ENCODE measurements around the gene TSPAN9. TPM values are rescaled to one million over a fixed set of nuclear protein-coding genes. Genes with fewer than 3 reads are reported as not detected.

The TSPAN9 gene
- total and polyA plus RNA-seq, 10 of the 15 experiments (the other 5 are each of a cell fraction or from before 2014, with no cell fraction given) = 0.03 to 1.0 (median 0.12) TPM; not detected in 5

DNA sequence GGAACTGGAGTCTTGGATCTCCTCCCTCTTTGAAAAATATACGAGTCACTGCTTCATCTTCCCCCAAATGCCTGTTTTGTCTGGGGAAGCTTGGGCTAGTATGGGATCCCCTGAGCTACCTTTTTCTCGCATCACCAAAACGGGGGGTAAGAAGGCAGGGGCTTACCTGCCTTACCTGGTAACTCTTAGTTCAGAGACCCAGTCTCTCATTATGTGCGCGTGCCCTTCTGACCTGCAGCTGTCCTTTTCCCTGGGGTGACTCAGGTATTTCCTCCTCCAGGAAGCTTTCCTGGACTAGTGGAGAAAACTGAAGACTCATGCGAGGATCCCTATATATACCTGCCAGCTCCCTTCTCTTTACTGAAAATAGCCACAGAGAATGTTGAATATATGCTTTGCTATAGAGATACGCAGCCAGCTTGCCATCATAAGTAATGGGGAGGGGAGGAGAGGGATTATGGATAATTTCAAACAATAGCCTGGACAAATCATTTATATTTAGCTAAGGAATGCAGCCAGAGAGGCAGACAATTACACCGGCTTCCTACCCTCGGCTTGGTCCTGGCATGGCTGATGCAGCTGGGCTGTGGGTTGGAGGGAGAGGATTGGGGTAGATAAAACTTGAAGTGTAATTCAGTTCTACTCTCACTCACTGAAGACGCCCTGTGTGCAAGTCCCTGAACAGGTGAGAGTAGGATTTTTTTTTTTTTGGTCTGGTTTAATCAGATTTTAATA is 1.1 kb downstream of the TSPAN9 start:
- Histone ChIP-seq H3K4me1 (ENCODE audit: control insufficient read depth, insufficient read depth, low read length) (no peaks in the 10 kb centered on the region; the same call in 1 of the 2 replicates), H3K9me3 (replicated peaks; ENCODE audit: control insufficient read depth, insufficient read depth, low read length) (no peaks in the 10 kb centered on the region), H3K4me3 (no peak overlapping the region), H4K20me1 (ENCODE audit: control insufficient read depth, insufficient read depth) (no peaks in the 10 kb centered on the region), H3K79me2 (ENCODE audit: control insufficient read depth, insufficient read depth, low read length) (no peaks in the 10 kb centered on the region), H3K36me3 (ENCODE audit: control insufficient read depth in 2 of 2, insufficient read depth in 2 of 2, low read length in 1 of 2) (no peaks in the 10 kb centered on the region), H3K9ac (ENCODE audit: control insufficient read depth, insufficient read depth, low read length) (no peak overlapping the region), H2AFZ (ENCODE audit: control insufficient read depth, low read depth, low read length) (no peak overlapping the region), H3K4me2 (ENCODE audit: control insufficient read depth, insufficient read depth) (no peak overlapping the region), H3K27me3 (replicated peaks in 1 of 2; ENCODE audit: control insufficient read depth in 2 of 2, insufficient read depth in 2 of 2, low read length in 1 of 2) (peaks cover 0 to 6% of the 10 kb centered on the region in 2 experiments), H3K27ac (ENCODE audit: control insufficient read depth, insufficient read depth) (no peak overlapping the region)
- ATAC-seq (no peak), DNase-seq (ENCODE audit: low read depth, low spot score) (no peak), FAIRE-seq (no peak)
- ChIA-PET SMC1A (ENCODE audit: uncharacterized antibody, unreplicated experiment) (no interaction called here), POLR2A (no interaction called here), CTCF (interaction anchor here (0.9 to 1.4 kb wide), 2 partner anchors 8 to 197 kb away, joined by 3 to 4 read pairs; no protein-coding TSS in a partner anchor), RAD21 (ENCODE audit: unreplicated experiment) (interaction anchor here (0.6 kb wide), 1 partner anchor 22 kb away, joined by 3 read pairs; no protein-coding TSS in a partner anchor)
- no TSS peak for BruUV-seq (replicated peaks)
- WGBS (ENCODE audit: insufficient coverage, insufficient replicate concordance, low lambda C conversion rate, missing lambda C conversion rate) = 57% methylated on average over 10 of the region's 10 CpGs
- intact Hi-C loops (cut with micrococcal nuclease; ENCODE audit: unreplicated experiment) (no loop called here), in situ Hi-C loops (cut with MboI) (loop anchor here (5.0 kb wide), 1 partner anchor 194 kb away; no protein-coding TSS in a partner anchor)
- TF ChIP-seq STAT3 (IDR thresholded peaks at IDR 0.05; ENCODE audit: low read depth, low read length) = no peak
- TF ChIP-seq ESRRA (IDR thresholded peaks at IDR 0.05; ENCODE audit: low read length) = no peak
- no peak for TF ChIP-seq HCFC1 (IDR thresholded peaks at IDR 0.05; ENCODE audit: low read length)
- no peak for TF ChIP-seq MAX (IDR thresholded peaks at IDR 0.05; ENCODE audit: low read depth, low read length)

- intact Hi-C loops (cut with micrococcal nuclease; ENCODE audit: unreplicated experiment) = no loop called here
- Histone ChIP-seq H3K79me2 (ENCODE audit: control insufficient read depth, insufficient read depth, low read length) (no peaks in the 10 kb centered on the region), H3K9me3 (replicated peaks; ENCODE audit: control insufficient read depth, insufficient read depth, low read length) (no peaks in the 10 kb centered on the region), H3K4me3 (no peak overlapping the region), H4K20me1 (ENCODE audit: control insufficient read depth, insufficient read depth) (no peaks in the 10 kb centered on the region), H3K36me3 (ENCODE audit: control insufficient read depth in 2 of 2, insufficient read depth in 2 of 2, low read length in 1 of 2) (no peaks in the 10 kb centered on the region), H2AFZ (ENCODE audit: control insufficient read depth, low read depth, low read length) (no peak overlapping the region), H3K27me3 (replicated peaks in 1 of 2; ENCODE audit: control insufficient read depth in 2 of 2, insufficient read depth in 2 of 2, low read length in 1 of 2) (peaks cover 0 to 6% of the 10 kb centered on the region in 2 experiments), H3K9ac (ENCODE audit: control insufficient read depth, insufficient read depth, low read length) (no peak overlapping the region), H3K4me1 (ENCODE audit: control insufficient read depth, insufficient read depth, low read length) (no peaks in the 10 kb centered on the region), H3K4me2 (ENCODE audit: control insufficient read depth, insufficient read depth) (no peak overlapping the region), H3K27ac (ENCODE audit: control insufficient read depth, insufficient read depth) (no peak overlapping the region)
- CTCF ChIA-PET = no interaction called here
- ATAC-seq (no peak), FAIRE-seq (no peak), DNase-seq (ENCODE audit: low read depth, low spot score) (no peak)
- POLR2A ChIA-PET = no interaction called here
- SMC1A ChIA-PET (ENCODE audit: uncharacterized antibody, unreplicated experiment) = interaction anchor here (0.7 kb wide), 1 partner anchor 1677 kb away, joined by 3 read pairs; no protein-coding TSS in a partner anchor
- RAD21 ChIA-PET (ENCODE audit: unreplicated experiment) = no interaction called here
- in situ Hi-C loops (cut with MboI) = no loop called here
- WGBS (ENCODE audit: insufficient coverage, insufficient replicate concordance, low lambda C conversion rate, missing lambda C conversion rate) = 62% methylated on average over 9 of the region's 9 CpGs
- BruUV-seq (replicated peaks) = no TSS peak
- TF ChIP-seq RAD21 (IDR thresholded peaks at IDR 0.05; ENCODE audit: insufficient read depth, low read depth, low read length) (no peak), ESRRA (IDR thresholded peaks at IDR 0.05; ENCODE audit: low read length) (no peak), NFIC (IDR thresholded peaks at IDR 0.05; ENCODE audit: low read depth, low read length) (no peak), PRDM15 (CRISPR knock-in tag; IDR thresholded peaks at IDR 0.05) (no peak), JUNB (IDR thresholded peaks at IDR 0.05) (no peak), IKZF2 (IDR thresholded peaks at IDR 0.05) (no peak), ZNF24 (IDR thresholded peaks at IDR 0.05) (no peak), RB1 (IDR thresholded peaks at IDR 0.05; ENCODE audit: borderline replicate concordance) (no peak), MEF2A (IDR thresholded peaks at IDR 0.05; ENCODE audit: insufficient read depth, low read depth, low read length) (no peak)
- TF ChIP-seq, protein P1, sequence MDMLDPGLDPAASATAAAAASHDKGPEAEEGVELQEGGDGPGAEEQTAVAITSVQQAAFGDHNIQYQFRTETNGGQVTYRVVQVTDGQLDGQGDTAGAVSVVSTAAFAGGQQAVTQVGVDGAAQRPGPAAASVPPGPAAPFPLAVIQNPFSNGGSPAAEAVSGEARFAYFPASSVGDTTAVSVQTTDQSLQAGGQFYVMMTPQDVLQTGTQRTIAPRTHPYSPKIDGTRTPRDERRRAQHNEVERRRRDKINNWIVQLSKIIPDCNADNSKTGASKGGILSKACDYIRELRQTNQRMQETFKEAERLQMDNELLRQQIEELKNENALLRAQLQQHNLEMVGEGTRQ (IDR thresholded peaks at IDR 0.05; ENCODE audit: borderline replicate concordance, low read depth, low read length) = no peak
Measured at GRCh38 chr12:3081091-3081490, 3.9 kb downstream of the TSPAN9 start.
